Chondrocyte (in vitro differentiated cells): ENCODE results near the gene USP24. TPM values are rescaled to one million over a fixed set of nuclear protein-coding genes. Genes with fewer than 3 reads are reported as not detected.

Experiments used
- DNase-seq: peaks from one replicate; pipeline ENCODE4 v3.0.0; 2021; ENCODE audit warnings: mixed read lengths, low spot score
- H3K27ac Mint-ChIP-seq: one replicate; pipeline ENCODE4 v1.8.0; 2021; ENCODE audit warnings: mild to moderate bottlenecking, moderate library complexity, mixed read lengths; ENCODE audit not compliant: unreplicated experiment
- H3K27me3 Mint-ChIP-seq: 2 replicates; pipeline ENCODE4 v1.8.0; 2021; ENCODE audit warnings: low read depth, mixed read lengths
- H3K36me3 Mint-ChIP-seq: 2 replicates; pipeline ENCODE4 v1.8.0; 2021; ENCODE audit warnings: low read depth, mixed read lengths
- H3K4me1 Mint-ChIP-seq: 2 replicates; pipeline ENCODE4 v1.8.0; 2021; ENCODE audit warnings: low read depth, mild to moderate bottlenecking, mixed read lengths
- H3K4me3 Mint-ChIP-seq: one replicate; pipeline ENCODE4 v1.8.0; 2021; ENCODE audit warnings: mild to moderate bottlenecking, moderate library complexity, mixed read lengths; ENCODE audit not compliant: unreplicated experiment
- H3K9me3 Mint-ChIP-seq: 2 replicates; pipeline ENCODE4 v1.8.0; 2021; ENCODE audit warnings: low read depth, mixed read lengths
- CTCF ChIP-seq: fragments of 200-600 bp; sonication (generic); IDR thresholded peaks from 2 replicates; pipeline ENCODE4 v1.5.0; 2021; ENCODE audit warnings: antibody characterized with exemption, mild to moderate bottlenecking, moderate library complexity
- total RNA-seq: library from RNA; stranded (reverse); gene quantifications from 3 replicates; pipeline ENCODE4 v1.2.1, GENCODE V29; 2021

The USP24 gene
- total RNA-seq, 1 donor from 2014 or later = 25.8 TPM

DNA sequence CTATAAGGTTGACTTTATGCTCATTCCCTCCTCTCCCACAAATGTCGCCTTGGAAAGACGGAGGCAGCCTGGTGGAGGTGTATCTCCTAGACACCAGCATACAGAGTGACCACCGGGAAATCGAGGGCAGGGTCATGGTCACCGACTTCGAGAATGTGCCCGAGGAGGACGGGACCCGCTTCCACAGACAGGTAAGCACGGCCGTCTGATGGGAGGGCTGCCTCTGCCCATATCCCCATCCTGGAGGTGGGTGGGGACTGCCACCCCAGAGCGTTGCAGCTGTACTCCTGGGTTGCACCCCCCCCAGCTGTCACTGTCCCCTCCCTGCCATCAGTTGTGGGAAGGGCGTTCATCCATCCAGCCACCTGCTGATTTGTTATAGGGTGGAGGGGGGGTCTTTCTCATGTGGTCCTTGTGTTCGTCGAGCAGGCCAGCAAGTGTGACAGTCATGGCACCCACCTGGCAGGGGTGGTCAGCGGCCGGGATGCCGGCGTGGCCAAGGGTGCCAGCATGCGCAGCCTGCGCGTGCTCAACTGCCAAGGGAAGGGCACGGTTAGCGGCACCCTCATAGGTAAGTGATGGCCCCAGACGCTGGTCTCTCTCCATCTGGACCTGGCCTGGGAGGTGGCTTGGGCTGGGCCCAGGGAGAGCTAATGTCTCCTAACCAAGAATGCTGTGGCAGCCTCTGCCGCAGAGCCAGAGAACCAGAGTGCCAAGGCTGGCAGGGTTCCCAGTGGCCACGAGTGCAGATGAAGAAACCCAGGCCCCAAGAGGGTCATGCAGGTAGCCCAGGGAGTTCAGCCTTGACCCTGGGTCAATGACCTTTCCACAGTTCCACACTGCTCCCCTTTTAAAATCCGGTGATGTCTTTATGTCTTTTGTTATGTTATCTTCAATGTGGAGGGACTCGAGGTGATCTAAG lies 162.7 kb downstream of the USP24 start:
- DNase-seq = no peak
- H3K27me3 Mint-ChIP-seq = peaks cover 2% of the 10 kb centered on the region
- H3K27ac Mint-ChIP-seq = no peak overlapping the region
- no peak overlapping the region for H3K4me3 Mint-ChIP-seq
- no peak for TF ChIP-seq CTCF
- H3K4me1 Mint-ChIP-seq = peaks cover 9% of the 10 kb centered on the region
- H3K9me3 Mint-ChIP-seq = no peaks in the 10 kb centered on the region
- H3K36me3 Mint-ChIP-seq = no peaks in the 10 kb centered on the region

GRCh38 chr1:55051621-55052020 lies 163.5 kb downstream of the USP24 start:
- no peak for TF ChIP-seq CTCF
- H3K4me1 Mint-ChIP-seq = peaks cover 9% of the 10 kb centered on the region
- no peak overlapping the region for H3K4me3 Mint-ChIP-seq
- peaks cover 5% of the 10 kb centered on the region for H3K27me3 Mint-ChIP-seq
- H3K27ac Mint-ChIP-seq = no peak overlapping the region
- no peak for DNase-seq
- H3K9me3 Mint-ChIP-seq = no peaks in the 10 kb centered on the region
- no peaks in the 10 kb centered on the region for H3K36me3 Mint-ChIP-seq

GRCh38 chr1:55051169-55051568 lies 164.0 kb downstream of the USP24 start:
- peaks cover 5% of the 10 kb centered on the region for H3K27me3 Mint-ChIP-seq
- no peak for DNase-seq
- H3K4me1 Mint-ChIP-seq = peaks cover 9% of the 10 kb centered on the region
- no peak overlapping the region for H3K4me3 Mint-ChIP-seq
- no peaks in the 10 kb centered on the region for H3K9me3 Mint-ChIP-seq
- no peak overlapping the region for H3K27ac Mint-ChIP-seq
- no peak for TF ChIP-seq CTCF
- no peaks in the 10 kb centered on the region for H3K36me3 Mint-ChIP-seq

DNA sequence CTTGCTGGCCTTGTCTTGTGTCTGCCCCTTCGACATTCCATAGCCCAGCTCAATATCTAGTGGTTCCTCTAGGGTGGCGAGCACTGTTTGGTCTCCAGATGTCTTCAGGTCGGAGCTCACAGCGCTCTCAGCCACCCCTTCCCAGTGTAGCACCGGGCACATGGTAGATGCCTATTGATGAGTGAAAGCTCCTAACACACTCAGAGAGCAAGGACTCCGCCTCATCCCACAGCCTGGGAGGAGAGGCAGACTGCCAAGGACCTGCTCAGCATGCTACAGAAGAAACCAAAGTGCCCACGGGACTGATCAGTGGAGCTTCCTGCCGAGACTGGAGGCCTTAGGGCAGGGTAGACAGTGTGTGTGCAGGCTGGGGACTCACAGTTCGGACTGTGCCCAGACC lies 164.9 kb downstream of the USP24 start:
- Mint-ChIP-seq H3K27ac (no peak overlapping the region), H3K27me3 (peaks cover 5% of the 10 kb centered on the region), H3K36me3 (no peaks in the 10 kb centered on the region), H3K4me3 (no peak overlapping the region), H3K4me1 (peaks cover 9% of the 10 kb centered on the region), H3K9me3 (no peaks in the 10 kb centered on the region)
- peak; percentile 79 for DNase-seq
- TF ChIP-seq CTCF = no peak

GRCh38 chr1:55049914-55050278 lies 165.3 kb downstream of the USP24 start:
- H3K4me3 Mint-ChIP-seq = no peak overlapping the region
- H3K27ac Mint-ChIP-seq = no peak overlapping the region
- no peak for TF ChIP-seq CTCF

More at GRCh38 chr1:55049914-55050278, 165.3 kb downstream of the USP24 start:
- Mint-ChIP-seq H3K9me3 (no peaks in the 10 kb centered on the region), H3K36me3 (no peaks in the 10 kb centered on the region), H3K4me1 (peaks cover 9% of the 10 kb centered on the region), H3K27me3 (peaks cover 5% of the 10 kb centered on the region)
- DNase-seq = peak; percentile 32
